Measurements from ENCODE around the gene MAP2K1. TPM values are rescaled to one million over a fixed set of nuclear protein-coding genes. Genes with fewer than 3 reads are reported as not detected.
A peak's percentile ranks its signal among the peaks of the same experiment; 100 is the strongest.

Gene MAP2K1
- total and polyA plus RNA-seq, 2 experiments from 2014 or later = 62.7 to 96.5 TPM

GRCh38 chr15:66411190-66411589 is 24.5 kb downstream of the MAP2K1 start:
- peak in 1 of 2 donors; percentile 35 for DNase-seq (ENCODE audit: low read depth in 1 of 2, low spot score in 1 of 2)

DNA sequence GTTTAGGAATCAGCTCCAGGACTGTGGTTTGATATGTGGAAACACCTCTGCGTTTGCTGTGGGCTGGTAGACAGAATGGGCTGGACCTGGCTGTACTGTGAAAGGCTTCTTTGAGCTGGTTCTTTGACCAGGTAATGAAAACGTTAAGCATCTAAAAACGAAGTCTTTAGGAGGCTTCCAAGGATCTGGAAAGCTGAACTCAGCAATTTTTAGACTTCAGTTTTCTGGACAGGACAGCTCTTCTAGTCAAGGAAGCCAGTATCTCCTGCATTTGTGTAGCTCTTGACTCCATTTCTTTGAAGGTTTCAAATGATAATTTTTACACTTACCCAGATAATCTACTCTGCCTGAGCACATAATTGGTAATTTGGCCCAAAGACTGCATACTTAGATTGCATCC is 25.5 kb downstream of the MAP2K1 start:
- H3K9me3 ChIP-seq (ENCODE audit: low read depth) = no peaks in the 10 kb centered on the region
- H3K4me1 ChIP-seq (ENCODE audit: low read depth) = peaks cover 37% of the 10 kb centered on the region
- peak overlapping the region; percentile 52 for H3K27ac ChIP-seq
- H3K36me3 ChIP-seq = no peaks in the 10 kb centered on the region
- H3K27me3 ChIP-seq = no peaks in the 10 kb centered on the region
- no peak overlapping the region for H3K4me3 ChIP-seq
- TF ChIP-seq CTCF (IDR thresholded peaks at IDR 0.05; ENCODE audit: low read depth, low read length) = no peak
- no peak for DNase-seq (ENCODE audit: low read depth in 1 of 2, low spot score in 1 of 2)

More at GRCh38 chr15:66411190-66411589, 24.5 kb downstream of the MAP2K1 start:
- Histone ChIP-seq H3K9me3 (ENCODE audit: low read depth) (no peaks in the 10 kb centered on the region), H3K27me3 (no peaks in the 10 kb centered on the region), H3K36me3 (no peaks in the 10 kb centered on the region), H3K4me3 (no peak overlapping the region), H3K27ac (peak overlapping the region; percentile 52), H3K4me1 (ENCODE audit: low read depth) (peaks cover 37% of the 10 kb centered on the region)
- TF ChIP-seq CTCF (IDR thresholded peaks at IDR 0.05; ENCODE audit: low read depth, low read length) = no peak

- Histone ChIP-seq H3K27me3 (no peaks in the 10 kb centered on the region), H3K27ac (no peak overlapping the region), H3K4me3 (no peak overlapping the region), H3K4me1 (ENCODE audit: low read depth) (peaks cover 34% of the 10 kb centered on the region), H3K9me3 (ENCODE audit: low read depth) (no peaks in the 10 kb centered on the region), H3K36me3 (no peaks in the 10 kb centered on the region)
- no peak for DNase-seq (ENCODE audit: low read depth in 1 of 2, low spot score in 1 of 2)
- no peak for TF ChIP-seq CTCF (IDR thresholded peaks at IDR 0.05; ENCODE audit: low read depth, low read length)
These were observed 26.9 kb downstream of the MAP2K1 start for GRCh38 chr15:66413579-66413978.

GRCh38 chr15:66415360-66415759 is 28.6 kb downstream of the MAP2K1 start:
- H3K9me3 ChIP-seq (ENCODE audit: low read depth) = no peaks in the 10 kb centered on the region
- H3K4me1 ChIP-seq (ENCODE audit: low read depth) = peaks cover 18% of the 10 kb centered on the region
- DNase-seq (ENCODE audit: low read depth in 1 of 2, low spot score in 1 of 2) = no peak
- no peaks in the 10 kb centered on the region for H3K36me3 ChIP-seq
- no peak overlapping the region for H3K4me3 ChIP-seq
- TF ChIP-seq CTCF (IDR thresholded peaks at IDR 0.05; ENCODE audit: low read depth, low read length) = no peak
- no peak overlapping the region for H3K27ac ChIP-seq
- no peaks in the 10 kb centered on the region for H3K27me3 ChIP-seq

DNA sequence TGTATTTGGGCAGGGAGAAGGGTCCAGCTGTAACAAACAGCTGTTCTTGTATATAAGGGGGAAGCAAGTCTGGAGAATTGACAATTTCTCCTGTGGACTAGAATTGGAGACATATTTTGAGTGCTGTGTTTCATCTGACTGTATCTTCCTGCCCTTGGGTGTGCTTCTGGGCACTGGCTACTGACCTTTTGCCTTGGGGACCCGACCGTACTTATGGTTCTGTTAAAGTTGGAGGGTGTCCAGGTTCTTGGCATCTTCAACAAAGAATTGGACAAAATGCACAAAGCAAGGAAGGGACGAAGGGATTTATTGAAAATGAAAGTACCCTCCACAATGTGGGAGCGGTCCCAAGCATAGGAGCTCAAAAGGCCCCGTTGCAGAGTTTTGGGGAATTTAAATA is 31.0 kb downstream of the MAP2K1 start:
- no peaks in the 10 kb centered on the region for H3K4me1 ChIP-seq (ENCODE audit: low read depth)
- no peaks in the 10 kb centered on the region for H3K9me3 ChIP-seq (ENCODE audit: low read depth)
- H3K27ac ChIP-seq = peak overlapping the region; percentile 39
- H3K36me3 ChIP-seq = no peaks in the 10 kb centered on the region
- H3K4me3 ChIP-seq = no peak overlapping the region
- no peak for TF ChIP-seq CTCF (IDR thresholded peaks at IDR 0.05; ENCODE audit: low read depth, low read length)
- no peaks in the 10 kb centered on the region for H3K27me3 ChIP-seq
- no peak for DNase-seq (ENCODE audit: low read depth in 1 of 2, low spot score in 1 of 2)

- no peak for TF ChIP-seq CTCF (IDR thresholded peaks at IDR 0.05; ENCODE audit: low read depth, low read length)
- H3K4me1 ChIP-seq (ENCODE audit: low read depth) = no peaks in the 10 kb centered on the region
- no peaks in the 10 kb centered on the region for H3K27me3 ChIP-seq
- H3K27ac ChIP-seq = no peak overlapping the region
- H3K4me3 ChIP-seq = no peak overlapping the region
- DNase-seq (ENCODE audit: low read depth in 1 of 2, low spot score in 1 of 2) = no peak
- H3K9me3 ChIP-seq (ENCODE audit: low read depth) = no peaks in the 10 kb centered on the region
- no peaks in the 10 kb centered on the region for H3K36me3 ChIP-seq
These were observed 32.8 kb downstream of the MAP2K1 start for GRCh38 chr15:66419471-66419870.

Measured in cardiac muscle cell (in vitro differentiated cells and primary cell).